ENCODE measurements around the gene RNF208.

Gene RNF208

GRCh38 chr9:137170486-137171148, 51.4 kb downstream of the RNF208 start:
- no peak for TF ChIP-seq POLR2AphosphoS5 (IDR thresholded peaks at IDR 0.05; ENCODE audit: low read depth)
- no peak for TF ChIP-seq REST (IDR thresholded peaks at IDR 0.05; ENCODE audit: insufficient replicate concordance, low read depth)
- TF ChIP-seq SPI1 (IDR thresholded peaks at IDR 0.05; ENCODE audit: borderline replicate concordance, low read depth) = no peak
- no peak for TF ChIP-seq GABPA (IDR thresholded peaks at IDR 0.05; ENCODE audit: low read depth)
- TF ChIP-seq CTCF (IDR thresholded peaks at IDR 0.05; ENCODE audit: insufficient read depth, low read length) = no peak
- H3K27ac ChIP-seq (replicated peaks) = no peak overlapping the region
- H3K4me3 ChIP-seq (replicated peaks; ENCODE audit: insufficient read depth, low read length) = no peak overlapping the region
- DNase-seq (ENCODE audit: low read depth in 1 of 2, low spot score in 1 of 2) = no peak
- H3K27me3 ChIP-seq (ENCODE audit: insufficient read depth, poor library complexity, severe bottlenecking) = peaks cover 14% of the 10 kb centered on the region

All from HL-60 (cell line).